Lower leg skin (tissue), 4 donors: ENCODE data around the gene NNAT. TPM values are rescaled to one million over a fixed set of nuclear protein-coding genes. Genes with fewer than 3 reads are reported as not detected.

Source experiments
- DNase-seq, 2 donors: peaks; one replicate each; pipeline ENCODE4 v3.0.0-alpha.2; 2019; ENCODE audit warnings: low spot score in 2 of 2
- H3K4me3 ChIP-seq: fragments of 200-600 bp; sonication (generic); 2 replicates; pipeline ENCODE4 v1.5.1; 2017; ENCODE audit warnings: mild to moderate bottlenecking, low read depth; ENCODE audit not compliant: poor library complexity, severe bottlenecking
- CTCF ChIP-seq, 3 donors: fragments of 450-650 bp; IDR thresholded peaks; one replicate each; pipeline ENCODE4 v1.5.1; 2016; ENCODE audit warnings: antibody characterized with exemption in 3 of 3, mild to moderate bottlenecking in 3 of 3, moderate library complexity in 2 of 3
- POLR2A ChIP-seq, 2 donors: fragments of 450-650 bp; IDR thresholded peaks; one replicate each; pipeline ENCODE4 v1.6.1; 2016 to 2017; ENCODE audit warnings: antibody characterized with exemption in 2 of 2, mild to moderate bottlenecking in 1 of 2, moderate library complexity in 1 of 2
- WGBS, 2 donors: methylation state at CpG; one replicate each; pipeline ENCODE4 v1.1.5; 2018; 5-methylcytosine and 5-hydroxymethylcytosine counted together
- intact Hi-C: fragments of 100-400 bp; cut with DNase I; formaldehyde crosslinking; loops from one replicate; pipeline ENCODE4 v1.15.0; 2023; ENCODE audit warnings: low total_unique reads
- total RNA-seq, 4 donors: library from RNA; depleted of rRNA; stranded (reverse); fragments of >200 nt; gene quantifications; one replicate each; pipeline ENCODE4 v1.1.0, GENCODE V29; 2016

The NNAT gene
- total RNA-seq, 4 donors from 2014 or later = 1.3 to 3.8 (median 2.3) TPM

GRCh38 chr20:37525810-37526209 lies 4.8 kb downstream of the NNAT start:
- TF ChIP-seq POLR2A (IDR thresholded peaks at IDR 0.05) (no peak), CTCF (IDR thresholded peaks at IDR 0.05) (no peak)
- WGBS, 2 donors = 21 to 37% methylated on average over 5 of the region's 5 CpGs
- no peak overlapping the region for H3K4me3 ChIP-seq
- DNase-seq = peak in 1 of 2 donors; percentile 77
- intact Hi-C loops = loop anchor here (5.0 kb wide), 1 partner anchor 249 kb away; no protein-coding TSS in a partner anchor

GRCh38 chr20:37526238-37526838 lies 5.3 kb downstream of the NNAT start:
- H3K4me3 ChIP-seq = peak overlapping the region; percentile 97
- 1 to 2% methylated on average over 10 of the region's 10 CpGs for WGBS, 2 donors
- DNase-seq = peak; percentile 68 to 88
- intact Hi-C loops = loop anchor here (5.0 kb wide), 1 partner anchor 249 kb away; no protein-coding TSS in a partner anchor
- TF ChIP-seq CTCF (IDR thresholded peaks at IDR 0.05) (no peak), POLR2A (IDR thresholded peaks at IDR 0.05) (no peak)

- 1% methylated on average over 20 to 25 of the region's 28 CpGs for WGBS, 2 donors
These were observed 6.0 kb downstream of the NNAT start for GRCh38 chr20:37526839-37527637.

GRCh38 chr20:37527638-37528445 lies 6.8 kb downstream of the NNAT start, which contains the start of gene BLCAP:
BLCAP (minus strand) TSS chr20:37527876; CDS start chr20:37519174, 8,702 bp downstream.
- TF ChIP-seq CTCF (IDR thresholded peaks at IDR 0.05) (no peak), POLR2A (IDR thresholded peaks at IDR 0.05) (peak in 1 of 2 donors; percentile 18)
- intact Hi-C loops = loop anchor here (5.0 kb wide), 1 partner anchor 251 kb away; no protein-coding TSS in a partner anchor
- H3K4me3 ChIP-seq = peak within 1 kb of the TSS; percentile 97
- 1% methylated on average over 43 to 60 of the region's 62 CpGs for WGBS, 2 donors
- DNase-seq = peak; percentile 86 to 98

More at GRCh38 chr20:37526839-37527637, 6.0 kb downstream of the NNAT start:
- DNase-seq = peak in 1 of 2 donors; percentile 85
- H3K4me3 ChIP-seq = peak overlapping the region; percentile 97
- intact Hi-C loops = loop anchor here (5.0 kb wide), 1 partner anchor 250 kb away; no protein-coding TSS in a partner anchor
- TF ChIP-seq CTCF (IDR thresholded peaks at IDR 0.05) (no peak), POLR2A (IDR thresholded peaks at IDR 0.05) (no peak)

GRCh38 chr20:37528446-37529213 lies 7.6 kb downstream of the NNAT start:
- peak overlapping the region; percentile 45 for H3K4me3 ChIP-seq
- TF ChIP-seq POLR2A (IDR thresholded peaks at IDR 0.05) = no peak
- TF ChIP-seq CTCF (IDR thresholded peaks at IDR 0.05) = no peak
- intact Hi-C loops = loop anchor here (5.0 kb wide), 1 partner anchor 251 kb away; no protein-coding TSS in a partner anchor
- peak in 1 of 2 donors; percentile 76 for DNase-seq
- 31 to 37% methylated on average over 10 of the region's 10 CpGs for WGBS, 2 donors
